Measurements from ENCODE around the gene MELTF.

Gene MELTF

DNA sequence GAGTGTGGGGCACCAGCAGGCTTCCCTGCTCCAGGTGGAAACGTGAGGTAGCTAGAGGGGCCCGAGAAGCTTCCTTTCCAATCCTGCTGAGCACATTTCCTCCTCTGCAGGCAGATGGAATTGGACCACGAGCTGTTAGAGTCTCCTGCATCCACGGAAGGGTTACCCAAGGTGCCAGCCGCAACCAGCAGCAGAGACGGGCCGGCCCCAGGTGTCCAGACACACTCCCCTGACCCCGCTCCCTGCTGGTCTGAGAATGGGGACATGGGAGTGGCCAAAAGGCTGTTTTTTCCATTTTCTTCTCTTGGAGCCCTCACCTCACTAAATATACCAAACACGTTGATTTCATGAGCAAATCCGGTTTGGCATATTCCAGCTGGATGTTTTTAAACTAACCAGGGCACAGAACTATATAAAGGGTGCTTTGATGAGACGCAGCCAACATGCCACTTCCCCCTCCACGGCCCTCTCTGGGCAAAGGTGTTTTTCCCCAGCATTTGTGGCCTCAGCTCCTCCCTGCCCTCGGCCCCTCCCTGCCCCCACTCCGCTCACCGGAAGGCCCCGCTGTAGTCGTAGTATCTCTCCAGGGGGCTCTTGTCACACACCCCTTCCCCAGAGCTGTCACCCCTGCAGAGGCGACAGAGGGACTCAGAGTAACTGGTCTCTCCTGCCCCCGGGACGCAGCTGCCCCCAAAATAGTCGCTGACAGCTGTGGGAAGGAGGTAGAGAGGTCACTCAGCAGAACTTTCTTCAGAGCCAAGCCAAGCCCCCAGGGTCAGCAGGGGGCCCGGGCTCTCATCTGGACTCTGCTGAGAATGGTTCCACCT lies 7.0 kb downstream of the MELTF start:
- H3K4me3 ChIP-seq (ENCODE audit: low read depth, low read length) = peak overlapping the region; percentile 30
- DNase-seq (ENCODE audit: low read depth) = peak; percentile 37
- no peak for TF ChIP-seq CTCF (IDR thresholded peaks at IDR 0.05; ENCODE audit: insufficient read depth, low read depth, low read length, missing control alignments)

GRCh38 chr3:197021729-197022404 lies 7.8 kb downstream of the MELTF start:
- no peak for DNase-seq (ENCODE audit: low read depth)
- H3K4me3 ChIP-seq (ENCODE audit: low read depth, low read length) = no peak overlapping the region
- no peak for TF ChIP-seq CTCF (IDR thresholded peaks at IDR 0.05; ENCODE audit: insufficient read depth, low read depth, low read length, missing control alignments)

DNA sequence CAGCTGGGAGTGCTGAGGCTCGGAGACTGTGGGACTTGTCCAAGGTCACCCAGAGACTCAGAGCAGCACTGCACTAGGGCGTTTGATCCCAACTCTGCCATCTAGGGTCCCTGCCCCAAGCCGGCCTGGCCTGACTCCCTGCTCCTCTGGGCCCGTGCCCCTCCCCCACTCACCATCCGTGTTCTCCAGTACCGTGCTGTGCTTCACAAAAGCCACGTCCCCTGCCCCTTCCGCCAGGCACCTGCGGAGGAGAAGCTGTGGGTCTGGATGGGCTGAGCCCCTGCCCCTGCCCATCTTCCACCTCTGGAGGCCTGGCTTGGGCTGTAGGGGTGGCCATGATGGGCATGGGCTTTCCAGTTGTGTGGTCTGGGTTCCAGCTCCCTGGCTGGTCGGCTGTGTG lies 8.4 kb downstream of the MELTF start:
- no peak for TF ChIP-seq CTCF (IDR thresholded peaks at IDR 0.05; ENCODE audit: insufficient read depth, low read depth, low read length, missing control alignments)
- no peak overlapping the region for H3K4me3 ChIP-seq (ENCODE audit: low read depth, low read length)
- DNase-seq (ENCODE audit: low read depth) = no peak

DNA sequence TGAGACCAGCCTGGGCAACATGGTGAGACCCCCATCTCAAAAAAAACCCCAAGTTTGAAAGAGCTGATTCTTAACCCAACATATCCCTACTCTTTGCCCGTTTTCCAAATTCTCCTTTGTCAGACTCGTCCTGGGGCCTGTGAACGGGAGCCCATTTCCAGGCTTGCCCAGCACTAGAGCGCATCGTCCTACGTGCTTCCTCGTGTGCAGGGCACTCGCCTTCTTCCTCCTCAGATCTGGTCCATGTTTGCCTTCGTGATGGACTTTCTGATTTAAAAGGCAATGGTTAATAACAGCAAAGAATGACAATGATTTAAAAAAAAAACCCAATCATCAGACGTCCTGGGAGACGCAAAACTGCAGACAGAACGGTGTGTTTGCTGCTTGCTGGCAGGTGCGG lies 10.1 kb downstream of the MELTF start:
- no peak overlapping the region for H3K4me3 ChIP-seq (ENCODE audit: low read depth, low read length)
- no peak for TF ChIP-seq CTCF (IDR thresholded peaks at IDR 0.05; ENCODE audit: insufficient read depth, low read depth, low read length, missing control alignments)
- DNase-seq (ENCODE audit: low read depth) = no peak

- no peak overlapping the region for H3K4me3 ChIP-seq (ENCODE audit: low read depth, low read length)
- no peak for TF ChIP-seq CTCF (IDR thresholded peaks at IDR 0.05; ENCODE audit: insufficient read depth, low read depth, low read length, missing control alignments)
- DNase-seq (ENCODE audit: low read depth) = no peak
Measured at GRCh38 chr3:197019021-197019420, 10.6 kb downstream of the MELTF start.

DNA sequence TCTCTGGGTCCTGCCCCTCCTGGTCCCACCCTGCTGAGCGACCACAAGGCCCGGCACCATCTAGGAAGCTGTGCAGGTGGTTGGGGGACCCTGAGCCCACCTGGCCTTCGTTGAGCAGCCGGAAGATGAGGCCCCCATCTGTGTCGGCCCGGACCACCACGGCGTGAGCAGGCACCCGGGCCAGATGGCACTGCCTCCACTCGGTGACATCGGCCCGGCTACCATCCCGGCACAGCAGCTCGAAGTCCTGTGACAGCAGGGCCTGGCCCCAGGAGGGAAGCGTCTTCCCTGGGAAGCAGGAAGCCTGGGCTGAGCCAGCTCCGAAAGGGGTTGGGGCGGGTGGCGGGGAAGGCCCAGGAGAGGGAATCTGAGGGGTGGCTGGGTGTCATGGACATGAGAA lies 12.6 kb downstream of the MELTF start:
- no peak overlapping the region for H3K4me3 ChIP-seq (ENCODE audit: low read depth, low read length)
- no peak for TF ChIP-seq CTCF (IDR thresholded peaks at IDR 0.05; ENCODE audit: insufficient read depth, low read depth, low read length, missing control alignments)

More for the DNA sequence above, 12.6 kb downstream of the MELTF start:
- DNase-seq (ENCODE audit: low read depth) = no peak
